PC-9 (cell line): ENCODE results near the gene CNGB1.

ENCODE experiments used
- CTCF ChIP-seq: fragments of 200-600 bp; sonication (generic); conservative IDR thresholded peaks from 2 replicates; pipeline ENCODE4 v1.6.1; 2017; ENCODE audit warnings: mixed run types, antibody characterized with exemption, mild to moderate bottlenecking, moderate library complexity
- EZH2 ChIP-seq: fragments of 200-600 bp; sonication (generic); IDR thresholded peaks from 2 replicates; pipeline ENCODE4 v1.8.0; 2017; ENCODE audit warnings: antibody characterized with exemption, low read depth

- TF ChIP-seq CTCF (peak; percentile 63), EZH2 (no peak)
Observed at GRCh38 chr16:57994778-57995177, 23.9 kb upstream of the CNGB1 start.
